GM12865 (cell line): ENCODE measurements around the gene GDA.

Experiments
- DNase-seq: peaks from one replicate; pipeline ENCODE4 v3.0.0; 2010; ENCODE audit warnings: low read depth
- H3K4me3 ChIP-seq: 2 replicates; pipeline ENCODE4 v1.5.1; 2011; ENCODE audit warnings: mild to moderate bottlenecking, low read depth, low read length, control low read depth
- TF ChIP-seq, protein P1 (sequence below): IDR thresholded peaks from 2 replicates; pipeline ENCODE4 v1.5.1; 2011; ENCODE audit warnings: low read length, control low read depth, low read depth, inconsistent platforms; ENCODE audit not compliant: insufficient read depth; ENCODE audit errors: missing control alignments

The GDA gene

DNA sequence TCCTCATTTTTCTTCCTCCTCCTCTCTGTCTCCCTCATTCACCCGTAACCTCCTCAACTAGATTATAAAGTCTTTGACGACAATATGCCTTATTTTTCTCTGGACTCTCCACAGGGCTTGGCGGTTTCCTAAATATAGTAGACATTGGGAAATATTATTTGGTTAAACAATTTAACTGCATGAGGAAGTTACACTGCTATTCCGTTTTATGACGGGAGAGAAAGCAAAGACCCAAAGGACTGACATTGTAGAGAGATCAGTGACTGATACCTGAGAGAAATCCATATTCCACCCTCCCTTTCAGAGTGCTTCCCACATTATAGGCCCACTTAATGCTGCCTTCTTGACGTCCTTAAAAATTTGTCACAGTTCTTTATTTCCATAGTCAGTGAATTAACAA lies 51.2 kb downstream of the GDA start:
- TF ChIP-seq, protein P1, sequence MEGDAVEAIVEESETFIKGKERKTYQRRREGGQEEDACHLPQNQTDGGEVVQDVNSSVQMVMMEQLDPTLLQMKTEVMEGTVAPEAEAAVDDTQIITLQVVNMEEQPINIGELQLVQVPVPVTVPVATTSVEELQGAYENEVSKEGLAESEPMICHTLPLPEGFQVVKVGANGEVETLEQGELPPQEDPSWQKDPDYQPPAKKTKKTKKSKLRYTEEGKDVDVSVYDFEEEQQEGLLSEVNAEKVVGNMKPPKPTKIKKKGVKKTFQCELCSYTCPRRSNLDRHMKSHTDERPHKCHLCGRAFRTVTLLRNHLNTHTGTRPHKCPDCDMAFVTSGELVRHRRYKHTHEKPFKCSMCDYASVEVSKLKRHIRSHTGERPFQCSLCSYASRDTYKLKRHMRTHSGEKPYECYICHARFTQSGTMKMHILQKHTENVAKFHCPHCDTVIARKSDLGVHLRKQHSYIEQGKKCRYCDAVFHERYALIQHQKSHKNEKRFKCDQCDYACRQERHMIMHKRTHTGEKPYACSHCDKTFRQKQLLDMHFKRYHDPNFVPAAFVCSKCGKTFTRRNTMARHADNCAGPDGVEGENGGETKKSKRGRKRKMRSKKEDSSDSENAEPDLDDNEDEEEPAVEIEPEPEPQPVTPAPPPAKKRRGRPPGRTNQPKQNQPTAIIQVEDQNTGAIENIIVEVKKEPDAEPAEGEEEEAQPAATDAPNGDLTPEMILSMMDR, result no peak
- no peak for DNase-seq
- H3K4me3 ChIP-seq, result no peak overlapping the region

DNA sequence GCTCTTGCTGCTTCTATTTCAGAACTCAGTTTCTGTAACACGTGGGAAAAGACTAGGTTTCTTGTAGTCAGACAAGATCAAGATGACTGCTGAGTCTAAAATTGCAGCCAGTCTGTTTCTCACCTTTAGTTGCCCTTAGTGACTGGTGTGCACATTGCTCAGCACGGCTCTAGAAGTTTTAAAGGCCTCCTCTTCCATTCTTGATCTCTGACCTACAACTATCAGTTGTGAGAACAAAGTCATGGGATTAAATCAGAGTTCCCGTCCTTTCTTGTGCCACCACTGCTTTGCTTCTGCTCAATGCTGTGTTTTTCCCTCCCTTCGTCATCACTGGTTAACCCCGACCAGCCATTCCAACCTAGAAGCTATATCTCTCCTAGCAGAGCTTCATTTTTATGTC lies 52.8 kb downstream of the GDA start:
- TF ChIP-seq, protein P1, result no peak
- DNase-seq, result no peak
- no peak overlapping the region for H3K4me3 ChIP-seq

DNA sequence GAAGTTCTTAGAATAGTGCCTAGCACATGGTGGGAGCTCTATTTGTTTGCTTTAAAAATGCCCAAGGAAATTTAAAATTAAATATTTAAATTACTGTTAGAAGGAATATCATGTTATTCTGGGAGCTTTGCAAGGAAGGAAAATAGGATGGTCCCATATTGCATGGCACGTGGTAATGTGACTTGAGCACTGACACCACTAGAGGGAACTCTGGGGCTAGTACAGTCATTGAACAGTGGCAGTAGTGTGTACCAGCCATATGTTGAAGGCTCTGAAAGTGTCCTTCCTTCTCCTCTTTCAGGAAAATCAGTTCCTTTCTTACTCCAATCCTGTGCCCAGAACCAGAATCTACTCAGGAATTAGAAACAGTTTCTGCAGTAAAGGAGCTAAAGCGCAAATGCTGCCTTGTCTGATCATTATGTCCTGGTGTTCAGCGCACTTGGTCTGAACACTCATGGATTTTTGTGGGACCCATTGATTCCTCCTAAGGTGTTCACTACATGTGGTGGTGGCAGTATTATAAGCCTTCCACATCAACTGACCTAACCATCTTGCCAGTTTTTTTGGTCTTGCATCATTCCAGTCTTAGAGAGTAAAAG lies 54.1 kb downstream of the GDA start:
- DNase-seq, result peak; percentile 50
- TF ChIP-seq, protein P1, result peak; percentile 66
- H3K4me3 ChIP-seq, result no peak overlapping the region

DNA sequence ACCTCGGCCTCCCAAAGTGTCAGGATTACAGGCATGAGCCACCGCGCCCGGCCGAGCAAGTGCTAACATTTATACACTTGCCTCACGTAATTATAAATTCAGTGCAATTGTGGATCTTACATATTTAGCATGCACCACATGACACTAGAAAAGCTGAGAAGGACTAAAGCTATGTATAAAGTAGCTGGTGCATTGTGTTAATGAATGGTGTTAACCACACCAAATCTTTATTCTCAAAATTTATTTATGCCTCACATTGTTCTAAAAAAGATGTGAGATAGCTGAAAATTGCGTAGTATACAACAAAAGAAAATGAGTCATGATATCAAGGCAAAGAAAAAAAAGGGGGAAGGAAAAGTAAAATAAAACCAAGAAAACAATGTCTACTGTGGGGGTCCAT lies 54.8 kb downstream of the GDA start:
- no peak for DNase-seq
- TF ChIP-seq, protein P1, result no peak
- H3K4me3 ChIP-seq, result no peak overlapping the region

DNA sequence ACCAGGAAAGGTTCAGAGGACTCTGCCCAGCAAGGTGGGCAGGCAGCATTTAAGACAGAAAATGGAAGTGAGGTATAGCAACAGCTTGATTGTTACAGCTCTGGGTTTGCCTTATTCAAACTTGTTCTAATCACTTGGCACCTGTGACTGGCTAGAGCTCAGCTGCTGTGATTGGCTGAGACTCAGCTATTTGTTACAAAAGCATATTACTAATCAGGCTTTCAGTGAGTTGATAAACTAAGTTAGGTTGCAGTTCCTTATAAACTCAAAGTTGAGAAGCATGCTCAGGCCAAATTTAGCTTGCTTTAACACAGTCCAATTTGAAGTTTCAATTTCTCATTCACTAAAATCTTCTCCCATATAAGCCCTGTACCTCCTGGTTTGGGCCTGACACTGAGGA lies 56.3 kb downstream of the GDA start:
- H3K4me3 ChIP-seq, result no peak overlapping the region
- DNase-seq, result peak; percentile 24
- TF ChIP-seq, protein P1, result no peak

DNA sequence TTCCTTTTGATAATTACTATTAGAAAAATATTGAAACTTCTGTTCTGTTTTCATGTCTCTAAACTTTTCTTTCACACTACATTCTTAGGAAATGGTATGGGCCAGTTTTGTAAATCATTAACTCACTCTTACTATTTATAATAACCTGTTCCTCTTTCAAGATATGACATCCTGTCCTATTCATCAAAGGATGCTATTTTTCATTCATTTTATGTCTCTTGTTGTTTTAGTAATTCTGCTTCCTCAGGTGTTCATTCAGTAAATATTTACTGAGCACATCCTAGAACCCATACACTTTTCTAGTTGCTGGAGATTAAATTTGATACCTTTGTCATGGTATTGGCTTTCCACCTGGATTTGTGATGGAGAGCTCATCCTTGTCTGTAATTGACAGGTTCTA lies 58.0 kb downstream of the GDA start:
- no peak overlapping the region for H3K4me3 ChIP-seq
- no peak for DNase-seq
- TF ChIP-seq, protein P1, result no peak

DNA sequence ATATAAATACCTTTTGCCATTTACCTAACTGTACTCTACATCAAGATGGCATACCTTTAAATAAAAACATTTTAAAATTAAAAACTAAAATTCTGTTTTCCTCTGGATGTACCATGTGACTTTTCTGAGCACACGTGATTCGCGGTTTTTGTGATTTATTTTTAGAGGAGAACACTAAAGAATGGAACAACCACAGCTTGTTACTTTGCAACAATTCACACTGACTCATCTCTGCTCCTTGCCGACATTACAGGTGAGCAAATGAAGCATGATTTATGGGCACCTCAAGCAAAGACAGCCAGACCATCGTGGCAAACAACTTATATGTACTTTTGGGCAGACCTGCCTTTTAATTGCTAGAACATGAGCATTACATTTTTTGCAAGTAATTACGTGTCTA lies 61.3 kb downstream of the GDA start:
- no peak for DNase-seq
- H3K4me3 ChIP-seq, result no peak overlapping the region
- TF ChIP-seq, protein P1, result no peak
